Mammary epithelial cell (primary cell): ENCODE results near the gene ZFR.

ENCODE experiments used
- EZH2 ChIP-seq: IDR thresholded peaks from 2 replicates; pipeline ENCODE4 v1.6.1; 2012; ENCODE audit warnings: low read length, inconsistent platforms, borderline replicate concordance
- TF ChIP-seq, protein P1 (sequence below), 2 donors: IDR thresholded peaks in 1 of 2; conservative IDR thresholded peaks in 1 of 2; 2 replicates each; pipeline ENCODE4 v1.5.1; 2011 to 2012; ENCODE audit warnings: inconsistent platforms in 2 of 2, low read length in 2 of 2, mild to moderate bottlenecking in 2 of 2, control low read depth in 1 of 2, low read depth in 1 of 2; ENCODE audit not compliant: insufficient read depth in 1 of 2; ENCODE audit errors: extremely low read depth in 1 of 2

DNA sequence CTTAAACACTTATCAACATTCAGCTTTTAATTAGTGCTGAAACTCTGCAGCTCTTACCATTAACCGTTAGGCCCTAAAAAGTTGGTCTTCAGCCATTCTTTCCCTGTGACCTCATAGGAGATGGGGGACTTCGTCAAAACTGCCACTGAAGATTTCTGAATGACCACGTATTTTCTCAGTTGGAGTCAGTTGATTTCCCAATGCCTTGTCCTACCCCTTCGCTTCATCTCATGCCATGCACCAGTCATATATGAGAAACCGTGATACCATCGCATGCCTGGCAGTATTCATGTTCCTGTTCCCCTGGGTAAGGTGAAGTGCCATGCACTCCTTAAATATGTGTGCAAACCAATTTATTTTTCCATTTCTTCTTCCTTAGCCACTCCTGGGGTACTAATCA is 10.8 kb upstream of the ZFR start:
- no peak for TF ChIP-seq EZH2
- TF ChIP-seq, protein P1, sequence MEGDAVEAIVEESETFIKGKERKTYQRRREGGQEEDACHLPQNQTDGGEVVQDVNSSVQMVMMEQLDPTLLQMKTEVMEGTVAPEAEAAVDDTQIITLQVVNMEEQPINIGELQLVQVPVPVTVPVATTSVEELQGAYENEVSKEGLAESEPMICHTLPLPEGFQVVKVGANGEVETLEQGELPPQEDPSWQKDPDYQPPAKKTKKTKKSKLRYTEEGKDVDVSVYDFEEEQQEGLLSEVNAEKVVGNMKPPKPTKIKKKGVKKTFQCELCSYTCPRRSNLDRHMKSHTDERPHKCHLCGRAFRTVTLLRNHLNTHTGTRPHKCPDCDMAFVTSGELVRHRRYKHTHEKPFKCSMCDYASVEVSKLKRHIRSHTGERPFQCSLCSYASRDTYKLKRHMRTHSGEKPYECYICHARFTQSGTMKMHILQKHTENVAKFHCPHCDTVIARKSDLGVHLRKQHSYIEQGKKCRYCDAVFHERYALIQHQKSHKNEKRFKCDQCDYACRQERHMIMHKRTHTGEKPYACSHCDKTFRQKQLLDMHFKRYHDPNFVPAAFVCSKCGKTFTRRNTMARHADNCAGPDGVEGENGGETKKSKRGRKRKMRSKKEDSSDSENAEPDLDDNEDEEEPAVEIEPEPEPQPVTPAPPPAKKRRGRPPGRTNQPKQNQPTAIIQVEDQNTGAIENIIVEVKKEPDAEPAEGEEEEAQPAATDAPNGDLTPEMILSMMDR (conservative IDR thresholded peaks at IDR 0.05 in 1 of 2, IDR thresholded peaks at IDR 0.05 in 1 of 2; ENCODE audit: extremely low read depth in 1 of 2, insufficient read depth in 1 of 2, low read depth in 1 of 2, low read length in 2 of 2), result no peak
